ENCODE measurements around the gene CFAP97D1.

Gene CFAP97D1

DNA sequence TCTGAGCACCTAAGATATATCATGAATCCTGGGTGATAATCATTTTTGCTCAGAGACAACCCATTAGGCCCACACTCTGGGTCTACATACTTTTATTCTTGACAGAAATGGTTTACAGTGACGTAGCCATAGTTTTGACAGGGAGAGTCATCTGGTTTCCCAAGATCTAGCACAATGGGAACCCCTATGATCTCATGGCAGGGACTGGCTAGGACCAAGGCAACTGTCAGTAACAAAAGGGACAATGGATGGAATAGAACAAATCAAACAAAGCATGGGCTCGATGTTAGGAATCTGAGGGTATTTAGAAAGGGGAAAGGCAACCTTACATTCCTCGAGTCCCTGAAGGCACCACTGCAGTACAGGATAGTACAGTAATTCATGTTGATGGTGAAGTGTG lies 20.5 kb downstream of the CFAP97D1 start:
- no peak for FAIRE-seq

DNA sequence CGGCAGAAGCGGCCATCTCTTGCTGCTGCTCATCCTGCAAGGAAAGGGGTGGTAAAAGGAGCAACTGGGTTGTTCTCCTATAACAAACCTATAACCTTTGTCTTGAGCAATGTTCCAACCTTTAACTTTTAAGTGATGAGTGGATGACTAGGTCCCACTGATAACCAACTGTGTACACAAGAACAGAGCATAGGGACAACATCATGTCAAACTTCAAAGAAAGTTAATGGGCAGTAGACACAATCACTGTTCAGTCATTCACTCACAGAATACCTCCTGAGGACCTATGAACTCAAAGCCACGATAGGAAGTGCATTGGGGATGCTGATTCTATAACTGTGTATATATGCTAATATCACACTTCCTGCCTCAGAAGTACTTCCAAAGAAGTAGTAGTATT lies 21.6 kb downstream of the CFAP97D1 start:
- no peak for FAIRE-seq

DNA sequence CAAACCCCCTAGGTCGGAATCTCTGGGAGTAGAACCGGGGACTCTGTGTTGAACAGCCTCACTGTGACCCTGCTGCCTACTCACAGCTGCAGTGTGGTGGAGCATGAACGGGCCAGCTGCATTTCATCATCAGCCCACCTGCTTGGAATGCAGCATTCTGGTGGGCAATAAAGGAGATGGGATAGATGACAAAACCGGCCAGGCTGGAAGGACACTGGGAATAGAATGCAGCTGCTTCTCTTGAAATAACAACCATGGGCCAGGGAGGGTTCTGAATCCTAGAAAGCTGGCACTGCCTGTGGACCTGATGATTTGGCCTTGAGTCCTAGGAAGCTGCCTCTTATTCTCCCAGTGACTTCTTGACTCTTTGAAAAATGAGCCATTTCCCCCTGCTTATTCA lies 23.5 kb downstream of the CFAP97D1 start:
- no peak for FAIRE-seq

DNA sequence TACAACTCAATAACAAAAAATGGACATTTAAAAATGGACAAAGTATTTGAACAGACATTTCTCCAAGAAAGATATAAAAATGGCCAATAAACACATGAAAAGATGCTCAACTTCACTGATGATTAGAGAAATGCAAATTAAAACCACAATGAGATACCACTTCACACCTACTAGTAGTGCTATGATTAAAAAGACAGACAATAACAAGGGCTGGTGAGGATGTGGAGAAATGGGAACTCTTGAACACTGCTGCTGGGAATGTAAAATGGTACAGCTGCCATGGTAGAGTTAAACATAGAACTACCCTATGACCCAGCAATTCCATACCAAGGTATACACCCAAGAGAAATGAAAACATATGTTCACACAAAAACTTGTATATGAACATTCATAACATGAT lies 24.9 kb downstream of the CFAP97D1 start:
- FAIRE-seq = no peak

DNA sequence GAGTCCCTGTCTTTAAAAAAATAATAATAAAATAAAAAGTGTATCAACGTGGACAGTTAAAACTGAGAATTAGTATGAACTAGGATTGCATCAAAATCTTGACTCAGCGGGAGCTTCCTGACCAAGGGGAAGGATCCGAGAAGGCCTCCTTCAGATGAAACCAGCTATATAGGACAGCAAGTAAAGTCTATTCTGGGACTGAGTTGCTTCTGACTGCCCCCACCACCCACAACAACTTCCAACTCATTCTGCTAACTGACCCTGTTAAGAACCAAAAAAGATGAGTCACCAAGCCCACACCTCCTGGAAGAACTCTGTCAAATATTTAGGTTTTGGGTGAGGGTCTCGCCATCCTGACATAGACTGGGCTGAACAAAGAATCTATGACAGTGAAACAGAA lies 27.8 kb downstream of the CFAP97D1 start:
- FAIRE-seq = no peak

DNA sequence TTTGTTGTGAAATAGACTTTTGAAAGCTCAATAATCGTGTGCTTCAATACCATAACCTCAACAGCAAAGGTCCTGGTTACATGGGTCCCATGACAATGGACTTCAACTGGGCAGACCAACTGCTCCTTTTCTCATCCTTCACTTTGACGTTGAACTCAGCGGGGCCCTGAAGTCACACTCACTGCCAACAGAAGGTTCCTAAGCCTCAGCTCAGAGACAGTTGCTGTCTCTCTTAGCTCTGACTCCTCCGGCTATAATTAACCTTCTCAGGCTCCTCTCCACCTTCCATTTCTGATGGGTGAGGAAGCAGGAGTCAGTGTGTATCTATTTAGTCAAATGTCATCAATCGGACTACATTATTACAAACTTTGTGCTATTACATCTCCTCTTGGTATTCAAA lies 28.9 kb downstream of the CFAP97D1 start:
- FAIRE-seq = no peak

DNA sequence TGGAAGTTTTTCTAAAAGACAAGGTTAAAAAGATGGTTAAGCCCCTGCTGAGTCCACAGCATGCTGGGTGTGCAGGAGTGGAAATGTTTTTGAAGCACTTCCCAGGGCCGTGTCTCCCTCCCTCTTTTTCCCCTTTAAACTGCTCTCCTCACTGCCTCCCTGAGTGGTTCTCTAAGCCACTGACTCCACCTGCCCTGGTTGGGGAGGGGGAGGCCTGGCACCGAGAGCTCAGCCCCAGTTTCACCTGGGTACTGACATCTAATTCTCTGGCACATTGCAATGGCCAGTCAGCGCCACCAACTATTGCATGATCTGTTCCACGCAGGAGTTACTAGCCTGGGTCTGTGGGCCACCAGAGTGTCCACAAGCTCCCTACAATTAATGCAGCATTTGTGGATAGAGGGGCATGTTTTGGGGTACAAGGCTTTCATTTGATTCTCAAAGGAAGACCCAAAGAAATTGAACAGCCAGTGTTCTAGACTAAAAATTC lies 30.0 kb downstream of the CFAP97D1 start:
- FAIRE-seq = no peak

DNA sequence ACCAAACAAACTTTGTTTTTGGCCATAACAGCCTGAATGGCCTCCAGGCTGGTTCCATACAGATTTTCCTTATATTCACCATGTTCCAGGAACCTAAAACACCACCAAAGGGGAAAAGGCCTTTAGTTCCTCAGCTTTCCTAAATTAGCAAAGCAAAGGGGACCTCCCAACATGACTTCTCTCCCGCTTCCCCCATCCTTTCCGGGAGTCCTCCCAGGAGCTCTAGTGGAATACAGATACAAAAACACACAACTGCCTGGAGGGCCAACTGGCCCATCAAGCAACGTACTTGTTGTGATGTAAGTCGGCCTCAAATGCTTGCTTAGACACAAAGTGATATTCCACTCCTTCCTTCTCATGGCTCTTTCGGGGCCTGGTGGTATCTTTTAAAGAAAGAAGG lies 30.6 kb downstream of the CFAP97D1 start:
- no peak for FAIRE-seq

DNA sequence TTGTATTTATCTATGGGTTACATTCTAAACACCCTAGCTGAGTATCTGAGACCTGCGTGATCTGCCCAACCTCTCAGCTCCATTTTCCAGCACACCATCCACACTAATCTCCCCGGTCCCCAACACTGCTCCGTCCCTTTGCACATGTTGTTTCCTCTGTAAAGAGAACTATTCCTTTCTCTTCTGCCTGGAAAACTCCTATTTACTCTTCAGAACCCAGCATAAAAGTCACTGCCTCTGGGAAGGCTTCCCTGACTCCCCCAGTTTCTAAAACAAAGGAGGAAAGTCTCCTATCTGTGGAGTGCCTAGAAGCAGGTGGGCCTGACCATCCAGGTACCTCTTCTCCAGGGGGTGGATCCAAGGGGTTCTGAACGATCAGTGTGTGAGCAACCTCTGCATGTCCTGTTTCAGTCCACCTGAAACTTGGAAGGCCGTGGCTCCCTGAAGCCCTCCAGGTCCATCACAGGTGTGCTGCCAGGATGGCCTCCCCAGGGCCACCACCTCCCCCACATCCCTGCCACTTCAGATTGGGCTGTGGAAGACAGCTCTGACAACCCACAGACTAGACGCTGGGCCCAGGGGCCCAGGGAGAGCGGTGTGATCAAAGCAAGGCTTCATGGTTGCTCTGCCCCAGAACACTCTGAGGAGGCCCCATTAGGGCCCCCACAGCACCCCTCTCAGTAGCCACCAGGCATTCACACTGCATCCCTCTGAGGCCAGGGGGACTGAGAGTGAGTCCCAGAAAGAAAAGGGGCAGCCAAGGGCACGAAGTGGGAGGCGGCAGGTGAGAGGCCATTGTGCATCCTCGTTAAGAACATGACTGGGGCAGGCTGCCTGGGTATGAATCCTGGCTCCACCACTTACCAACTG lies 32.4 kb downstream of the CFAP97D1 start:
- FAIRE-seq = no peak

DNA sequence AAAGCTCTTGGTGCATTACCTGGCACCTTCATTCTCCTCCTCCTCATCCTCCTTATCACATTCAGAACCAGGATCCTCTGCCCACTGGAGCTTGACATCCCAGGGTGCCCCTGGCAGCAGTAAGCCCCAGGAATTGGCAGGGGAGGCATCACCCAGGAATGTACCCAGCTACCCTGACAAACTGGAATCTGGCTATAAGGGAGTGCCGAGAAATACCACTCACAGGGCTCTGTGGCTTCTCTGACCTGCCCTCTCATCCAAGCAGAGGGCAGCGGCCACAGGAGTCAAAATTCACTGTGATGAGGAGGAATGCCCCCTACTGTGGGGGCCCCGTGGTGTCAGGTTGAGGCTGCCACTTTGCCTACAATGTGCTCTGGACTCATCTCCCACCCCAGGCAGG lies 33.2 kb downstream of the CFAP97D1 start:
- FAIRE-seq = no peak

DNA sequence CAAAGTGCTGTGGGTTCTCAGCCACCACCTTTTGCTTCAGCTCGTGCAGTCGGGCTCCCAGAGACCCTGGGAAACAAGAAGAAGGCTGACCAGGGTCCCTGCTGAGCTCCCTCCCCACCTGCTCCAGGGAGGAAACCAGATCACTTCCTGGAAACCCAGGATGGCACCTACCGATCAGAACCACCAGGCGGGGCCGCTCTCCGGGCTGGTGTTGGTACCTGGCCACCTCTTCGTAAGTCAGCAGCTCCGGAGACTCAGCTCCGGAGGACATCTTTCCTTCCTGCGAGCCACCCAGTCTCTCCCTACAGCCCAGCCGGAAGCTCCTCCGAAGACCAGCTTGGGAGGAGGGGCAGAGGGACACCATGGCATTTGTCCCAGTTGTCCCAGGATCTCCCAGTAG lies 33.8 kb downstream of the CFAP97D1 start:
- no peak for FAIRE-seq

DNA sequence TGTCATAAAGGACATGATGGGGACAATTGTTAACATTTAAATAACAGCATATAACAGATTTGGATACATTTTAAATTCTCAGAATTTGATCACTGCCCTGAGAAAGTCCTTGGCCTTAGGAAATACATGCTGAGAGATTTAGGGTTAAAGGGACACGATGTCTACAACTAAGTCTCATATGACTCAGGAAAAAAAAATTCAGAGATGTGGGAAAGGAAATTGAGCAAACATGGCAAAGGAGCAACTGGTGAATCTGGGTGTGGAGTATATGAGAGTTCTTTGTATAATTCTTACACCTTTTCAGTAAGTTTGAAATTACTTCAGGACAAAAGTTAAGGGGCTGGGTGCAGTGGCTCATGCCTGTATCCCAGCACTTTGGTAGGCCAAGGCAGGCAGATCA lies 34.5 kb downstream of the CFAP97D1 start:
- FAIRE-seq = no peak

DNA sequence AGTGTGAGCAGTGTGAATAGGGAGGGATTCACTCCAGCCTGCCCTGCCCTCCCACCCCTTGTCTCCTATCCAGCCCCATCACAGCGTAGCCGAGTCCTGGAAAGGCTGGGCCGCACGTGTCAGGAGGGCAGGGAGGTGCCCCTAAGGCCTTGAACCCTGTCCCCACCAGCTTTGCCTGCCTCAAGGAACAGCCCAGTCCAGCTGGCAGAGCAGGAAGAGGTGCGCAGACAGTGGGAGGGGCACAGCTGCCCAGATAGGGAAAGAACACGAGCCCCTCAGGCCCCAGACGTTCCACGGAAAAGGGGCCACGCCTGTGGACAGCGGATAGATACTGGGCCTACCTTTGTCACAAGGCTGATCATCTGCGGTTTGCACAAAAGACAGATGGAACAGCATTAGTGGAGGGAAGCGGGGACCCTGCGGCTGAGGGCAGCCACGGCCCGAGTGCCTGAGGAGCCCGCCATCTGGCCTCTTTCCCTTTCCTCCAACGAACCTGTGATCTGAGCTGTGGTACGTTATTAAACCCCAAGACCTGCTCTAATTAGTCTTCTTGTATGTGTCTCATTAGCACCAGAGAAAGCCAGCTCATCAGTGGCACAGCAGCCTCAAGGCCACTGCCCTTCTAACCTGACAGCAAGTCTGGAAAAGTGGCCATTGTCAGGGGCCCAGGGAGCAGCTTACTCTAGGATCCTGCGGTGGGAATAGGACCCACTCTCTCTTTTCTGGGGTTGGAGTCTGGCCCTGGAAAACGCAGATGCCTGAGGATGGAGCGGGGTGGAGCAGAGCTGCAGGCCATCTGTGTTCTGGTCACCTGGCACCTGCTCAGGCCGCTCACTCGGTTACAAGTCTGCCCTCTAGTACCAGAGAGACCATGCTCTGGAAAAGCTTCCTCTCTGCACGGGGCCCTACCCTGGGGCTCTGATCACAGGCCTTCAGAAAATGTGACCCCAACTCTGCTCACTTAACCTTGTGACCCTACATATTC lies 36.4 kb downstream of the CFAP97D1 start:
- no peak for FAIRE-seq

DNA sequence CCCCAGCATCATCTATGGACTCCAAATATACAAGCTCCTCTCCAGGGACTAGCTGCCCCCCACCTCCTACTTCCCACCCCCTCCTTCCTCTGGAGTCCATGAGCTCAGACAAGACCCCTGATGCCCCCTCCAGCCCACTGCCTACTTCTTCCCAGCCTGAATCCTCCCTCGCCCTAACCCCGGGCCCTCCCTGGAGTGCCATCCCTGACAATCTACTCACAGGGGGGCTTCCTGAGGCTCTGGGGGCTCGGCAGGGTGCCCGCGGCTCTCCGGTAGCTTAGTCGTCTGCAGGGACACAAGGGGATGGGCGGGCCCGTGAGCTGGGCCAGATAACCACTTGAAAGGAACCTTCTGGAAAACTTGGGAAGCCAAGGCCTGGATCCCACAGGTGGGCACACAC lies 37.6 kb downstream of the CFAP97D1 start:
- FAIRE-seq = no peak

DNA sequence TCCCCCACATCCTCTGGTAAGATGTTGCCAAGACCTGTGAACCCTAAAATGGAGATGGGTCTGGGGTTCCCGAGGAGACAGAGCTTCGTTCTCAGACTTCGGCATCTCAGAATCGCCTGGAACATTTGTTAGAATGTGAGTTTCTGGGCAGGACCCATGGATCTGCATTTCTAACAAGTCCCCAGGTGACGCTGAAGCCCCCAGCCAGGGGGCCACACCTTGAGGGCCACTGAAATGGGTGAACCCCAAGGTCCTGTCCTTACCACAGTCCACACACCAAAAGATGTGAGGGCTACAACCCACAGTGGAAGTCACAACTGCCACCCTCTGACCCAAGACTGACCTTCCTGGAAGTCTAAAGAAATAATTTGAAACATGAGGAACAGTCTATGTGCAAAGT lies 38.7 kb downstream of the CFAP97D1 start:
- no peak for FAIRE-seq

DNA sequence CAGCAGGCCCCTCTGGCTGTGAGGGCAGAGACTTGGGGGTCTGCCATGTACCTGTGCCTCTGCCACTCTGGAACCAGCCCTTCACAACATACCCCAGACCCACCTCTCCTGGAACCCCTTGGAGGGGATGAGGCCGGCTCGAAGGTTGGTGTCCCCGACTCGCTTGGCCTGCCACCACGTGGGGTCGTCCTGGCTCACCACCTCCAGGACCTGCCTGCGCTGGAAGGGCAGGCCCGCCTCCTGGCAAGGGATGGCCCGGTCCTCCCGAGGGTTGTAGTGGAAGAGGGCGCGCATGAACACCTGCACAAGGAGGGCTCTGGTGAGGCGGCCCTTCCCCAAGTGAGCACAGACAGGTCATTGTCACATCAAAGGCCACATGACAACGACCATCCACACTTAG lies 40.5 kb downstream of the CFAP97D1 start:
- no peak for FAIRE-seq

DNA sequence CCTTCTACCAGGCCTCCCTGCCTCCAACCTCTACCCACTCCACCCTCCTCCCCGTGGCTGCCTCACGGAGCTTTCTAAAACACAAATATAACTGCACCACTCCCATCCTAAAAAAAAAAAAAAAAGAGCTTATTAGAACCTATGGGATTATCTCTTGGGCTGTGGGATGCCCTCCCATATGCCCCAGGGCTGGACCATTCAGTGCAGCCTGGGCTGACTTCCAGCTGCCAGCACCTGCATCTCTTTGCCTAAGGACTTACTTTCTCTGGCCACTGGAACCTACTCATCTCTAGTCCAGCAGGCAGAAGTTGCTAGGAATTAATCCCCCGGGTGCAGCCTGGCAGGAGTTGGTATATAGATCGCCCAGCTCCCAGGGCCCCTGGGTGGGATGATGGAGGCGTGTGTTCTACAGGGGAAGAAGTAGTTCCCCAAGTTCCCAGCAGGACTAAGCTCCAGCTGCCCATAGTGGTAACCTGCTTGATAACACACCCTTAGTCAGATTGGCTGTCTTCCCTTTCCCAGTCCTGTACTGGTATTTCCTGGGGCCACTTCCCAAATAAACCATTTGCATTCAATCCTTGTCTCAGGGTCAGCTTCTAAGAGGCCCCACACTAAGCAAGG lies 42.4 kb downstream of the CFAP97D1 start:
- FAIRE-seq = no peak

DNA sequence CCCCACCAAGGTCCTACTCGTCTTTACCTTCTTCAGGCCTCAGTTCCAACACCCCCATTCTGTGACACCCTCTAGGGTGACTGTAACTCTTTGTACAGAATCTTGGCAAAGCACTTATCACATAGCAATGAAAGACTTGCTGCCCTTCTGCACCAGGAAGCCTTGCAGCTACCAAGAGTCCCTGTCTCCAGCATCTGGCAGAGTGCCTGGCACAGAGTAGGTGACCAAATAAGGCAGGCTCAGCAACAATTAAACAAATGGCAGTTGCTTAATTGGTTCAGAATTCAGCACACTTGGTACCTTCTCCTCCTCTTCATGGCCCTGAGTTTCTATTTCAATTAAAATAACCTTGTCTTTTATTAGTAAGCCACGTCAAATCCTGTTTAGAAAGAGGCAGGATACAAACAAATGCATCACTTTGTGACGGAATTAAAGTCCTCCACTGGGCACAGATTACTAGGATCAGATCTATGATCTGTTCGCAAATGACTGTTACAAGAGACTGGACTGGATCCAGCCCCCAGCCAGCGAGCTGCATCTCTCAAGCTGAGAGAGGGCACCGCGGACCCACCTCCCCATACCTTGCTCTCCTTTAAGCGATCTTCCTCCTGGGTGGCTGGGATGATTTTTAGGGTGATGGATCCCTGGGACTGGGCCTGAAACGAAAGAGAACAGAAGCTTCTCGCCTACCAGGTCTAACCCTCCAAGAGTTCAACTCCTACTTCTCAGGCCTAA lies 43.3 kb downstream of the CFAP97D1 start:
- FAIRE-seq = no peak

DNA sequence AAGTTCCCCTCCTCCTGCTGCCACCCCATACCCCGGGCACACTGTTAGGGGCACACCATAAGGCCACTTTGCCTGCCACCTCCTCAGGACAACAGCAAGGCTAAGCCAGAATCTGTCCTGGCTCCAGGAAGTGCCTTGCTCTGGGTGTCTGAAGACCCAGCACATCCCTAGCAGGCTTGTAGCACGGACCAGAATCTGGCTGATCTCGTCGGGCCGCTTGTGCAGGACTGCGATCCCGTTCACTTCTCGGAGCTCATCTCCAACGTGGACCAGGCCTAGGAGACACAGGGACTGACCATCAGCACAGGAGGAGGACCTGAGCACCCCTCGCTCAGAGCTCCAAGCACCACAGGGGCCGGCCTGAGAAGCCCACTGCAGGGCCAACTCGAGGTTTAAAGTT lies 45.3 kb downstream of the CFAP97D1 start:
- no peak for FAIRE-seq

DNA sequence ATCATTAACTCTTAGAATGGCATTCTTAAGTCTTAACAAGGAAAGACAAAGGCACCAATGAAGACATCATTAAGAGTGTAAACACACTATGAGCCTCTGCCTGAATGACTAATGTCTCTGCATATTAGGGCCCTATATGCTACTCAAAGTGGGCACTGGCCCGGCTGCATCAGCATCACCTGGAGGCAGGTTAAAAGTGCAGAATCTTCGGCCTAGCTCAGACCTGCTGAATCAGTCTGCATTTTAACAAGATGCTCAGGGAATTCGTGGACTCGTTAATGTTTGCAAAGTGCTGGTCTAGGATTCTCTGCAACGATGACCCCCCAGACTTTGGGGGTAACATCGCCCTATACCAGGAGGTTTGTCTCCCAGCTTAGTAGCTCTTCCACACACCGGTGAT lies 46.0 kb downstream of the CFAP97D1 start:
- no peak for FAIRE-seq

DNA sequence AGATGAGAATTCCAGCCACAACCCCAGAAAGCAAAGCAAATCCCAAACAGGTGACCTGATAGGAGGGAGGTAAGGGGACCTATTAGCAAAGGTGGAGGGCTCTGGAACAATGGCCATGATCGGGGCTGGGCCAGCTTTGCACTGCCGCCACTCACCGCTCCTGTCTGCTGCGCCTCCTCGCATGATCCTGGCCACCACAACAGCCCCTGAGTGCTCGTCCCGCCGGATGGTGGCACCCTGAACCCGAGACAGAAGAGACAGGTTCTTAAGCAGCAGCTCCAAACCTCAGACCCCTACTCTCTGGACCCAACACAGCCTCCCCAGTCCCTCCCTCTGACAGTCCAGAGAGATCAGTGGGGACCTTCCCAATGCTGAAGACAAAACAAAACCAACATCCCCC lies 47.4 kb downstream of the CFAP97D1 start:
- no peak for FAIRE-seq

DNA sequence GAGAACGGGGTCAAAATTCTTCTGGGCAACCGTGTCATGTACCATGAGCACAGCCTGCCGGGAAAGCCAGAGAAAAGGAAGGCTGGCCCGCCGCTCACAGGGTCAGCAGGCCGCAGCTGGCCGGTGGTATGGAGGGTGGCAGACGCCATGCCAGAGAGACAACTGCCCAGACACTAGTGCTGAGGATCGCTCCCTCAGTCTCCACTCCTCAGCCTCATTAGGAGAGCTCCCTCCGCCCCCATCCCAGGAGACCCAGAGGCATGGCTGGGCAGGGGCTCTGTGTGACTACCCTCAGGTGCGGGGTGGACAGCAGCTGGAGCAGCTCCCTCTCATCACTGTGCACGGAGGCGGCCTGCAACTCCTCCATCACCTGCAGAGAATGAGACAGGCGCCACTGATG lies 49.5 kb downstream of the CFAP97D1 start:
- FAIRE-seq = no peak
